Measurements from ENCODE around the gene GNAL.
A peak's percentile ranks its signal among the peaks of the same experiment; 100 is the strongest.
"Not testable (repeated sequence)": the region's sequence is repeated elsewhere in the genome, so short reads cannot be mapped to it uniquely, and the experiment has no call there.

The GNAL gene

DNA sequence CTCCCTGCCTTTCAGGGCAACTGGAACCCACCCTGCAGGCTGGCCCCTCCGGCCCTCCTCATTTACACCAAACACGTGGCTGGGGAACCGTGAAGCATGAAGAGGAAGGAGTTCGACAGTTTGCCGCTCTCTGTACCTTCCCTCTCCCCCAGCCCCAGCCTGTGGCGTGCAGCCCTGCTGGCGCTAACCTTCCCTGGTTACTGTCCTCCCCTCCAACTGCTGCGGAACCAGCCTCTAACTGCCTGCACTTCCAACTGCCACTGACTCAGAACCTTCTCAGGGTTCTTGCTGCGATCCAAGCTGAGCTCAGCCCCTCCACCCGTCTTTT, 19.2 kb upstream of the GNAL start:
- no peak for DNase-seq

DNA sequence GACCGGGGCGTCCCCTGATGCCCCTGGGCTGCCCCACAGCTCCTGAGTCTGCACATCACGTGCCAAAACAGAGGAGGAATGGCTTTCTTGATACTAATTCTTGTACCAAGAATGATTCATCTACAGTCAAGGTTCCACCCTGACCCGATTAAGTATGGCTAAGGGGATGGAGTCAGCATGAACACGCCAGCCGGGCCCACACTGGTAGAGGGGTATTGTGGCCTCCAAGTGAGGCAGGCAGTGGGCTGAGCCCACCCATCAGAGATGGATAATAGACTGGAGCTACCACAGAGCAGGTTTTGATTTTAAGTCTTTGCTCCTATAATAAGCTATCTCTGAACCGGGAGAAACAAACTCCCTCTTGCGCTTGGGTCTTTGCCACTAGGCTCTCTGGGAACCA, 17.9 kb upstream of the GNAL start:
- no peak for DNase-seq

DNA sequence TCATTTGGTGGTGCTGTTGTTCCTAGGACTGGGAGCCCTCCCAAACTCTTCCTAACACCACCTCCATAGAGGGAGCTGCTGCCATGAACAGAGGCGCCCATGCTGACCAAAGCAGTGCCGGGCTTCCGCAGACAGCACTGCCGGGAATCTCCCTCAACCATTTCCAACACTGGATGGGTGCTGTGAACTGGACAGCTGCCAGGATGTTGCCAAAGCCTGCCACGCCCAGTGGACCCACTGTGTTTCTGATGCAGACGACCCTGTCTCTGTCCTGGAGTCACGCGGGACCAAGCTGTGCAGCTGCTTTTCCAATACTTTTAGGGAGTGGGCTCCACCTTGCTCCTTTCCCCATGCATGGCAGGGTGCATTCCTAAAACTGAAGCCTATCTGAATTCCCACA, 16.9 kb upstream of the GNAL start:
- DNase-seq, result no peak

DNA sequence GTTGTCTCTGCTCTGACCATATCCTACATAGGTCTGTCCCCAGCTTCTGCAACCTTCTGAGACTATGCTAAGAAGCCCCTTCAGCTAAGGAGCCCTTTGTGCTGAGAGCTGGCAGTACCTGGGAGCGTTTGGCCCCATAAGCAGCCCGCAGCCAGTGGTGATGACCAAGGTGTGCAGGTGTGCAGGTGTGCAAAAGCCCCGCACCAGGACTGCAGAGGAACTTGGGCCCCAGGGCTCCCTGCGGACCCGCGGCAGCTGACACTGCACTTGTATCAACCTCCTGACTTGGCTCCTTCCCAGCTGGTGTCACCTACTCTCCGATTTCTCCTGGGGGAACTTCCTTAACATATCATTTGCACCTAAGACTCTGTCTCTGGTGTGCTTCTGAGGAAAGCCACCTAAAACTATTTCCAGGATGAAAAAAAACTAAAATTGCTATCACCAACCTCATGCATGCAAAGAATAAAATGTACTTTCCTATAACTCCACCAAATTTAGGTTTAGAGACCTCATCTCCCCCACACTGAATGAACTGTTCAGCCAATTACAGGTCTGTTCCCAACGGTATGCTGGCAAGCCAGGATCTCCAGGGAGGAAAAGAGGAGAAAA, 16.1 kb upstream of the GNAL start:
- no peak for DNase-seq

DNA sequence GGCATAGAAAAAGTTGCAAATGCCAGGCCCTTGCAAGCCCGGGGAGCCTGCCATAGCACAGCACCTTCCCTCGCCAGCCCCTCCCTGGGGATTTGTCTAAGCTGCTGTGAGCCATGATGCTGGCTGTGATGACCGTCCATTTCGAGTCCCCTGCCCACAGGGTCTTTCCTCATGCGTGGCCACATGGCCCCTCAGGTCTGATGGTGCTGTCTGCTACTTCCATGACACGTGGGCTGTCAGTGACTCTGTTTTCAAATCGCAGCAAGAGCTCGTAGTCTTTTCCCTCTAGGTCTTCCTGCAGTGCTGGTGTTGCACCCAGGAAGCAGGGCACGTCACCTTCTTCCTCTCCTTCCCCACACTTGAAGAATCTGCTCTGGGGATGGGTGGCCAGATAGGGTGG, 15.5 kb upstream of the GNAL start:
- no peak for DNase-seq

DNA sequence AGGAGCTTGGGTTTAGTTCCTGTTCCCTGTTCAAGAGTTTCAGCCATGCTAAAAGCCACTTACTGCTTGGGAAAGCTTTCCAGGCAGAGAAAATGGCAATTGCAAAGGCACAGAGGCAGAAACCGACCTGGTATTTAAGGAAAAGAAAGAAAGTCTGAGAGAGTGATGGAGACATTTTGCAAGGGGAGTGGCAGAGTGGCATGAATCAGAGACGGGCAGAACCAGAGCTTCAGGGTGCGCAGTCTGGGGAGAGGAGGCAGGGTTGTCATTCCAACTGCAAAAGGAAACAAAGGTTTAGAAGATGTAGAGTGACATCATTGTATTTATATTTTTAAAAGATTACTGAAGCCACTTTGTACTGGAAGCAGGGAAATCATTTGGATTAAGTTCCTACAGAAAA, 14.9 kb upstream of the GNAL start:
- DNase-seq, result no peak

- DNase-seq, result no peak
Observed at GRCh38 chr18:11676386-11676785, 12.7 kb upstream of the GNAL start.

DNA sequence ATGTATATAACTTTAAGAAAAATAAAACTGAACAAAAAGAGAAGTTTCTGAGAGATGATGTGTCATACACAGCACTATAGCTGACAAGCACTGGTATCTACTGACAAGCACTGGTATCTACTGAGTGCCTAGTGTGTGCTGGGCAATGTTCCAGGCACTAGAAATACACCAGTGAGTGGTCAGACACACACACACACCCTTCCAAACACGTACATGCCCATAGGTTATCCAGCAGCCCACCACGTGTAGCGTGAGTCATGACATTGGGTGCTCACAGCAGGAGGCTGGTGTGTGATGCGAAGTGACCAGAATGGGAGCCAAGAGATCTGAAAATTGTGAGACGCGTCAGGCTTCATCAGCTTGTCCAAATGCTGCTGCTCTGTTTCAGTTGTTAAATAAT, 12.2 kb upstream of the GNAL start:
- DNase-seq, result no peak

- DNase-seq, result no peak
Observed at GRCh38 chr18:11678211-11678610, 10.9 kb upstream of the GNAL start.

DNA sequence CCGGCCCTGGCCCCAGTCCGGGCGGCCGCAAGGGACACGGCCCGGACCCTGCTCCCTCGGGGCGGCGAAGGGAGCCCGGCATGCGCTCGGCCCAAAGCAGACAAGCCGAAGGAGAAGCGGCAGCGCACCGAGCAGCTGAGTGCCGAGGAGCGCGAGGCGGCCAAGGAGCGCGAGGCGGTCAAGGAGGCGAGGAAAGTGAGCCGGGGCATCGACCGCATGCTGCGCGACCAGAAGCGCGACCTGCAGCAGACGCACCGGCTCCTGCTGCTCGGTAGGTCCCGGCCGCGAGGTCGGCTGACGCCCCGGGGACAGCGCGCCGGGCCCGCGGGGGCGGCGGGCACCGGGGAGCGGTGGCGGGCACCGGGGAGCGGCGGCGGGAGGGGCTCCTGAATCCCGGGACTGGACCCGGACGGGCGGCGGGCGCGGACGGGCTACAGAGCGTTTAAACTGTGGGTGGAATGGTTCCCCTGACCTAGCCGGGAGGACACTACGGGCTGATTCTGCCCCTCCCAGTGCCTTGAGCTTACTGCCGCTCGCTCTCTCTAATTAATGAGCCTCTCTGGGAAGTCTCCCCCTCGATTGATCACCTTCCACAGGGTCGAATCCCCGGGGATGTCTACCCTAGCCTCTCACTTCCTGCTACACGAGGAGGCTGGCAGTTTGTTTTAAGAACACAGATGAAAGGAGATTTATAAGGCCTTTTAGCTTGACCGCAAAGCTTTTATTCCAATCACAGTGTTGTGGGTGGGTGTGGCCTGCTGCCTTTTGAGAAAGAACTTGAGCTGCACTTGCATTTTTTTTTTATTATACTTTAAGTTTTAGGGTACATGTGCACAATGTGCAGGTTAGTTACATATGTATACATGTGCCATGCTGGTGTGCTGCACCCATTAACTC, 853 bp downstream of the GNAL start:
- DNase-seq, result peak in 1 of 5 donors; percentile 4

GRCh38 chr18:11690660-11691059, 1.6 kb downstream of the GNAL start:
- DNase-seq, result not testable (repeated sequence)

DNA sequence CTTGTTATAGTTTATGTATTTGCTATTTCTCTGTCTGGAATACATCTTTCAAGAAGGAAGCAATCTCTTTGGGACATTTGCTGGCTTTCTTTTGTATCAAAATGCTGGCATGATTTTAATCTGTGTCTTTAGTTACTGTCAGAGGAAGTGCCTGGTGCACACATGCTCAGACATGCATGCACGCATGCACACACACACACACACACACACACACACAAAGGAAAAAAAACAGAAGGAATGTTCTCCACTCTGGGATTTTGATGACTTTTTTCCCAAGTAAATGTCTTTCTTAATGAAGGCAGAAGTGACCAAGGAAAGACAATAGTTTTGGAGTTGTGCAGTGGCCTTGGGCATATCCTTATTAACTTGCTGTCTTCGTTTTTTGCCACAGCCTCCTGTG, 6.7 kb downstream of the GNAL start:
- no peak for DNase-seq

DNA sequence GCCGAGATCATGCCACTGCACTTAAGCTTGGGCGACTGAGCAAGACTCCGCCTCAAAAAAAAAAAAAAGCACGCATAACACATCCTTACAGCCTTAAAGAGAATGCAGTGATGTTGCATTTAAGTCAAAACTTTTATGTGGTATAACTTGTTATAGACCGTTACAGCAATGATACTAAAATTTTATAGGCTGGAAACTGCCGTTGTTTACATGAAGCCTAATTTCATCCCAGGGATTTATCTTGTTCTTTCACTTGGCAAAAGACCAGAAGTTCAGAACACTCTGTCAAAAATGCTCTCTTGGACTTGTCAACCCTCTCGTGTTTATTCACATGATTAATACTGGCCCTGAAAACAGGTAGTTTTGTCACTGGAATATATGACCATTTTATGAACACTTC, 7.4 kb downstream of the GNAL start:
- DNase-seq, result no peak

DNA sequence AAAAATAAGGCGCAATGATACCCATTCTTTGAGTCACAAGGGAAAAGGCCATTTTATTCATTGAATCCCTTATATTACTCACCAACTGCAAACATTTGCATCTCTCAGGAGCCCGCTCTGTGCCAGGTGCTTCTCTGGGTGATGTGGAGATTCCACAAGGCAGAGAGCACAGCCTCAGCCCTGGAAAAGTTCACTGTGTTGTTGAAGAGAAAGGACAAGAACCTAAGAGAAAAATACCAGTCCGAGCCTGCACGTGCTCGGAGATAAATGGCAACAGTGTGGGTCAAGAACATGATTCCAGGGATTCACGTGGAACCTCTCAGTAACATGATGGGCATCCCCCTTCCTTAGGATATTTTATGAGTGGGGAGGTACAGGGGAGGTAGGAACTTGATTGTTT, 11.8 kb downstream of the GNAL start:
- DNase-seq, result no peak

GRCh38 chr18:11710578-11710977, 21.5 kb downstream of the GNAL start:
- DNase-seq, result no peak

DNA sequence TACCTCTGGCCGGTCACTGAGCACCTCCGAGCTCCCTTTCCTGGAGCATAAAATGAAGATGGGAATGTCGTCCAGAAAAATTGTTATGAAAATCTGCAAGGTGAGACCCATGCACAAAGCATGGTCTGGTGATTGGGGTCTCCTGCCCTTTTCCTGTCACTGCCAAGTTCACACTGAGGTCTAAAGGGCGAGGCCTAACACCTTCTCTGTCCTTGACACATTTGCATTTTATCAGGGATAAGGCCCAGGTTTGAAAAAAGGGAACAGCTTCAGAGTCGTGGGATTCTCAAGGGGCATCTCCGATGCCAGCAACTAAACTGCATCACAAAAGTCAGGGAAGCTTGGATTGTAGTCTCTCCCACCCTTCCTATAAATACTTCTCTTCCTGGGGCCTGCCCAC, 24.7 kb downstream of the GNAL start:
- no peak for DNase-seq

DNA sequence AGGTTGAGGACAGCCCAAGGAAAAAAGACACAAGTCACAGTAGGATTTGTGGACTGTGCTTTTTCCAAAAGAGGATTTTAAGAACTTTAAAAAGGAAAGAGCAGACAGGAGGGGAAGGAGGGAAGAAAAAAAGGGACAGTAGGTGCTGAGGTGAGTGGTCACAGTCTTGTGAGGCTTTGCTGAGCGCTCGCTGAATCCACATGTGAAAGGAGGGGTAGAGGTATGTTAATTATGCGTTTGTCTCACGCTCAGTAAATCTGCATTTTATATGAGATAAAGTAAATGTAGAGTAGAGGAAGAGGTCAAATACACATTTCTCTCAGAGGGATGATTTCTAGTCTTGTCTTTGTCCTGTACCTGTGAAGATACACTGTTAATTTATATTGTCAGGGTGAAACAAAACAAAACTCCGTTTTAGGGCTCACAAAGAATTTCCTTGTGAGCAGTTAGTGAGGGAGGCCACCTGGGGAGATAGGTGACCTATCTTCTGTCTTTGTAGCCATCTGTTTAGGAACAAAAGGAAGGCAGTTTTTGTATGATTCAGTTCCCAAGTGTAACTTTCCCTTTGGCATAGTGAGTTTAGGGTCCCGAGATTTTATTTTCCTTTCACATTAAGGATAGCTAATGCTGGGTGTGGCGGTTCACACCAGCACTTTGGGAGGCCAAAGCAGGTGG, 25.3 kb downstream of the GNAL start:
- no peak for DNase-seq

DNA sequence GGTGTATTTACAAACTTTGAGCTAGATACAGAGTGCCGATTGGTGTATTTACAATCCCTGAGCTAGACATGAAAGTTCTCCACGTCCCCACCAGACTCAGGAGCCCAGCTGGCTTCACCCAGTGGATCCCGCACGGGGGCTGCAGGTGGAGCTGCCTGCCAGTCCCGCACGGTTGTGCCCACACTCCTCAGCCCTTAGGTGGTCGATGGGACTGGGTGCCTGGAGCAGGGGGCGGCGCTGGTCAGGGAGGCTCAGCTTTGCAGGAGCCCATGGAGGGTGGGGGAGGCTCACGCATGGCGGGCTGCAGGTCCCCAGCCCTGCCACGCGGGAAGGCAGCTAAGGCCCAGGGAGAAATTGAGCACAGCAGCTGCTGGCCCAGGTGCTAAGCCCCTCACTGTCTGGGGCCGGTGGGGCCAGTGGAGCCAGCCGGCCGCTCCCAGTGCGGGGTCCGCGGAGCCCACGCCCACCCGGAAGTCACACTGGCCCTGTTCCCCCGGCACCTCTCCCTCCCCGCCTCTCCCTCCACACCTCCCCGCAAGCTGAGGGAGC, 27.8 kb downstream of the GNAL start:
- DNase-seq, result not testable (repeated sequence)

DNA sequence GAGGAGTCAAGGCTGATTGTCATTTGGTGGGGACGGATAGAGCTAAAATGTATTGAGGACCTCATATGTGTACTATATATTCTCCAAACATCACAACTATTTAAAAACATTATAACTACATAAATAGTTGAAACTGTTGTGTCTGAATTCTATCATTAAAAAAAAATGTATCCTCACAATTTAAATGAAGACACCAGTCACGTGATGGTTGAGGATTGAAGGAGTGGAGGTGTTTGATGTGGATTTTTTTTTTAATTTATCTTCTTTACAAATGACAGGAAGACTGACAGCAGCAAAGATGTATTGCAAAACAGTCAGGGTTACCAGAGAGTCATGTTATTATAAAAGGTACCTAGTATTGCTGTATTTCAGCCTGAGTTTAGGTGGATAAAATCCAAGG, 30.0 kb downstream of the GNAL start:
- DNase-seq, result no peak

GRCh38 chr18:11719621-11720020, 30.6 kb downstream of the GNAL start:
- no peak for DNase-seq

GRCh38 chr18:11721720-11722119, 32.7 kb downstream of the GNAL start:
- no peak for DNase-seq

DNA sequence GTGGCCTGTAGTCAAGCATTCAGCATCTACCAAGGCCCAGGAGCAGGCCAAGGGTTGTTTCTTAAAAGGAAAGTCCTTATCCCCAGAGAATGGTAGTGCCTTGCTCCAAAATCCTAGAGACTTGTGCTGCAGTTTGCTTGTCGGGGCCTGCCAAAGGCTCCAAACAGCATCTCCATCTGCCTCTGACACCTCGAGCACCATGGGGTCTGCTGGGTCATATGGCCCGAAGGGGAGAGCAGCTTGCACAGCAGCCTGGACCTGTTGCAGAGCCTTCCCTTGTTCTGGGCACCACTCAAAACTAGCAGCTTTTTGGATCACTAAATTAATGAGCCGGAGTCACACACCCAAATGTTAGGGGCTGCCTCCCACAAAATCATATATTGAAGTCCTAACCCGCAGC, 35.7 kb downstream of the GNAL start:
- DNase-seq, result no peak

GRCh38 chr18:11726556-11726955, 37.5 kb downstream of the GNAL start:
- no peak for DNase-seq

DNA sequence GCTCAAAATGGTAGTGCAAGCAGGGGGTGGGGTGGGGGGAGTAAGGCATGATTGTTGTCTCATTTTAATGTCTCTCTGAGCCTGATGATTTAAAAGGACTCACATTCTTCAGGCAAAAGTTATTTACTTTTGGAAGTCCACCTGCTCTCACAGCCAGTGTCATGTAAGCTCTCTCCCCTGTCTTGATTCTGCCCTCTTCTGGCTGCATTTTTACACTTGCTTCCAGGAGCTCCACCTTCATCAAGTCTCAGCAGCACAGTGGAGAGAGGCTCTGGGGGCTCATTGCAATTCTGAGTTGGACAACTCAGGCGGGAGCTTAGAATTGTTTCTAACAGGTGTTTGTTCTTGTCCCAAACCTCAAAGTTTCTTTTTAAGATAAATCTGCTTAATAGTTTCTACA, 39.2 kb downstream of the GNAL start:
- no peak for DNase-seq

All from T-helper 1 cell (primary cell).